Measurements from ENCODE around the gene ARHGAP25.
A peak's percentile ranks its signal among the peaks of the same experiment; 100 is the strongest.

The ARHGAP25 gene

GRCh38 chr2:68827666-68828065, 93.1 kb downstream of the ARHGAP25 start:
- Histone ChIP-seq H3K4me3 (ENCODE audit: low read depth in 1 of 2, low read length in 2 of 2) (no peak overlapping the region), H3K27ac (ENCODE audit: low read length) (no peak overlapping the region), H3K36me3 (ENCODE audit: control insufficient read depth in 1 of 2, insufficient read depth in 2 of 2, low read length in 2 of 2) (peaks cover 0 to 1% of the 10 kb centered on the region in 2 donors), H3K4me1 (ENCODE audit: control insufficient read depth in 1 of 2, insufficient read depth in 2 of 2, low read length in 2 of 2) (peaks cover 25 to 33% of the 10 kb centered on the region in 2 donors), H3K27me3 (ENCODE audit: low read depth, low read length) (no peaks in the 10 kb centered on the region), H3K9me3 (ENCODE audit: control insufficient read depth in 1 of 2, low read length in 2 of 2) (no peaks in the 10 kb centered on the region)

GRCh38 chr2:68828887-68829708, 94.5 kb downstream of the ARHGAP25 start:
- Histone ChIP-seq H3K36me3 (ENCODE audit: control insufficient read depth in 1 of 2, insufficient read depth in 2 of 2, low read length in 2 of 2) (no peaks in the 10 kb centered on the region), H3K27ac (ENCODE audit: low read length) (peak overlapping the region; percentile 57), H3K9me3 (ENCODE audit: control insufficient read depth in 1 of 2, low read length in 2 of 2) (no peaks in the 10 kb centered on the region), H3K4me3 (ENCODE audit: low read depth in 1 of 2, low read length in 2 of 2) (peak overlapping the region in 1 of 2 donors; percentile 28), H3K27me3 (ENCODE audit: low read depth, low read length) (no peaks in the 10 kb centered on the region), H3K4me1 (ENCODE audit: control insufficient read depth in 1 of 2, insufficient read depth in 2 of 2, low read length in 2 of 2) (peaks cover 25 to 33% of the 10 kb centered on the region in 2 donors)

- H3K9me3 ChIP-seq (ENCODE audit: control insufficient read depth in 1 of 2, low read length in 2 of 2): no peaks in the 10 kb centered on the region
- no peaks in the 10 kb centered on the region for H3K36me3 ChIP-seq (ENCODE audit: control insufficient read depth in 1 of 2, insufficient read depth in 2 of 2, low read length in 2 of 2)
- peak overlapping the region; percentile 57 for H3K27ac ChIP-seq (ENCODE audit: low read length)
- peak overlapping the region in 1 of 2 donors; percentile 28 for H3K4me3 ChIP-seq (ENCODE audit: low read depth in 1 of 2, low read length in 2 of 2)
- H3K27me3 ChIP-seq (ENCODE audit: low read depth, low read length): no peaks in the 10 kb centered on the region
- H3K4me1 ChIP-seq (ENCODE audit: control insufficient read depth in 1 of 2, insufficient read depth in 2 of 2, low read length in 2 of 2): peaks cover 25 to 33% of the 10 kb centered on the region in 2 donors
Observed at GRCh38 chr2:68829749-68830148, 95.1 kb downstream of the ARHGAP25 start.

GRCh38 chr2:68831686-68832232, 97.1 kb downstream of the ARHGAP25 start:
- peak overlapping the region; percentile 82 for H3K27ac ChIP-seq (ENCODE audit: low read length)
- no peak overlapping the region for H3K4me3 ChIP-seq (ENCODE audit: low read depth in 1 of 2, low read length in 2 of 2)

GRCh38 chr2:68832233-68832869, 97.7 kb downstream of the ARHGAP25 start:
- H3K36me3 ChIP-seq (ENCODE audit: control insufficient read depth in 1 of 2, insufficient read depth in 2 of 2, low read length in 2 of 2): no peaks in the 10 kb centered on the region
- H3K4me1 ChIP-seq (ENCODE audit: control insufficient read depth in 1 of 2, insufficient read depth in 2 of 2, low read length in 2 of 2): peaks cover 25 to 33% of the 10 kb centered on the region in 2 donors
- no peaks in the 10 kb centered on the region for H3K27me3 ChIP-seq (ENCODE audit: low read depth, low read length)
- no peaks in the 10 kb centered on the region for H3K9me3 ChIP-seq (ENCODE audit: control insufficient read depth in 1 of 2, low read length in 2 of 2)
- no peak overlapping the region for H3K4me3 ChIP-seq (ENCODE audit: low read depth in 1 of 2, low read length in 2 of 2)
- H3K27ac ChIP-seq (ENCODE audit: low read length): peak overlapping the region; percentile 82

More at GRCh38 chr2:68831686-68832232, 97.1 kb downstream of the ARHGAP25 start:
- H3K9me3 ChIP-seq (ENCODE audit: control insufficient read depth in 1 of 2, low read length in 2 of 2): no peaks in the 10 kb centered on the region
- peaks cover 25 to 33% of the 10 kb centered on the region in 2 donors for H3K4me1 ChIP-seq (ENCODE audit: control insufficient read depth in 1 of 2, insufficient read depth in 2 of 2, low read length in 2 of 2)
- H3K36me3 ChIP-seq (ENCODE audit: control insufficient read depth in 1 of 2, insufficient read depth in 2 of 2, low read length in 2 of 2): no peaks in the 10 kb centered on the region
- H3K27me3 ChIP-seq (ENCODE audit: low read depth, low read length): no peaks in the 10 kb centered on the region

GRCh38 chr2:68833162-68833561, 98.6 kb downstream of the ARHGAP25 start:
- no peaks in the 10 kb centered on the region for H3K36me3 ChIP-seq (ENCODE audit: control insufficient read depth in 1 of 2, insufficient read depth in 2 of 2, low read length in 2 of 2)
- no peak overlapping the region for H3K27ac ChIP-seq (ENCODE audit: low read length)
- H3K9me3 ChIP-seq (ENCODE audit: control insufficient read depth in 1 of 2, low read length in 2 of 2): no peaks in the 10 kb centered on the region
- no peaks in the 10 kb centered on the region for H3K27me3 ChIP-seq (ENCODE audit: low read depth, low read length)
- H3K4me1 ChIP-seq (ENCODE audit: control insufficient read depth in 1 of 2, insufficient read depth in 2 of 2, low read length in 2 of 2): peaks cover 25 to 36% of the 10 kb centered on the region in 2 donors
- H3K4me3 ChIP-seq (ENCODE audit: low read depth in 1 of 2, low read length in 2 of 2): no peak overlapping the region

GRCh38 chr2:68834737-68835376, 100.2 kb downstream of the ARHGAP25 start:
- Histone ChIP-seq H3K27ac (ENCODE audit: low read length) (no peak overlapping the region), H3K36me3 (ENCODE audit: control insufficient read depth in 1 of 2, insufficient read depth in 2 of 2, low read length in 2 of 2) (no peaks in the 10 kb centered on the region), H3K4me1 (ENCODE audit: control insufficient read depth in 1 of 2, insufficient read depth in 2 of 2, low read length in 2 of 2) (peaks cover 15 to 19% of the 10 kb centered on the region in 2 donors), H3K4me3 (ENCODE audit: low read depth in 1 of 2, low read length in 2 of 2) (no peak overlapping the region), H3K9me3 (ENCODE audit: control insufficient read depth in 1 of 2, low read length in 2 of 2) (no peaks in the 10 kb centered on the region), H3K27me3 (ENCODE audit: low read depth, low read length) (no peaks in the 10 kb centered on the region)

GRCh38 chr2:68835621-68836020, 101.0 kb downstream of the ARHGAP25 start:
- Histone ChIP-seq H3K4me3 (ENCODE audit: low read depth in 1 of 2, low read length in 2 of 2) (no peak overlapping the region), H3K4me1 (ENCODE audit: control insufficient read depth in 1 of 2, insufficient read depth in 2 of 2, low read length in 2 of 2) (peaks cover 15 to 17% of the 10 kb centered on the region in 2 donors), H3K9me3 (ENCODE audit: control insufficient read depth in 1 of 2, low read length in 2 of 2) (no peaks in the 10 kb centered on the region), H3K27ac (ENCODE audit: low read length) (no peak overlapping the region), H3K27me3 (ENCODE audit: low read depth, low read length) (no peaks in the 10 kb centered on the region), H3K36me3 (ENCODE audit: control insufficient read depth in 1 of 2, insufficient read depth in 2 of 2, low read length in 2 of 2) (no peaks in the 10 kb centered on the region)

- peaks cover 3 to 7% of the 10 kb centered on the region in 2 donors for H3K4me1 ChIP-seq (ENCODE audit: control insufficient read depth in 1 of 2, insufficient read depth in 2 of 2, low read length in 2 of 2)
- no peak overlapping the region for H3K27ac ChIP-seq (ENCODE audit: low read length)
- no peak overlapping the region for H3K4me3 ChIP-seq (ENCODE audit: low read depth in 1 of 2, low read length in 2 of 2)
- H3K9me3 ChIP-seq (ENCODE audit: control insufficient read depth in 1 of 2, low read length in 2 of 2): no peaks in the 10 kb centered on the region
- H3K36me3 ChIP-seq (ENCODE audit: control insufficient read depth in 1 of 2, insufficient read depth in 2 of 2, low read length in 2 of 2): no peaks in the 10 kb centered on the region
- no peaks in the 10 kb centered on the region for H3K27me3 ChIP-seq (ENCODE audit: low read depth, low read length)
Observed at GRCh38 chr2:68837164-68837860, 102.7 kb downstream of the ARHGAP25 start.

GRCh38 chr2:68837861-68838341, 103.3 kb downstream of the ARHGAP25 start:
- Histone ChIP-seq H3K36me3 (ENCODE audit: control insufficient read depth in 1 of 2, insufficient read depth in 2 of 2, low read length in 2 of 2) (no peaks in the 10 kb centered on the region), H3K27ac (ENCODE audit: low read length) (no peak overlapping the region), H3K9me3 (ENCODE audit: control insufficient read depth in 1 of 2, low read length in 2 of 2) (no peaks in the 10 kb centered on the region), H3K4me1 (ENCODE audit: control insufficient read depth in 1 of 2, insufficient read depth in 2 of 2, low read length in 2 of 2) (peaks cover 0 to 3% of the 10 kb centered on the region in 2 donors), H3K4me3 (ENCODE audit: low read depth in 1 of 2, low read length in 2 of 2) (no peak overlapping the region), H3K27me3 (ENCODE audit: low read depth, low read length) (no peaks in the 10 kb centered on the region)

Measured in muscle layer of duodenum (tissue), 2 donors.